Keratinocyte (primary cell): ENCODE results near the gene PLS3.

Source experiments
- EZH2 ChIP-seq: IDR thresholded peaks from one replicate; pipeline ENCODE4 v1.6.1; 2012; ENCODE audit warnings: inconsistent platforms, mild to moderate bottlenecking, low read length, moderate library complexity
- TF ChIP-seq, protein P1 (sequence below), 3 experiments: IDR thresholded peaks in 1 of 3; conservative IDR thresholded peaks in 1 of 3; optimal IDR thresholded peaks in 1 of 3; 2 replicates in 2 of 3; 3 replicates in 1 of 3; pipeline versions ENCODE3 to v1.5.1; 2011; ENCODE audit warnings: low read length in 3 of 3, mild to moderate bottlenecking in 3 of 3, moderate library complexity in 2 of 3, control low read depth in 1 of 3, inconsistent platforms in 1 of 3; ENCODE audit not compliant: insufficient read depth in 2 of 3; ENCODE audit errors: extremely low read depth in 1 of 3

- TF ChIP-seq, protein P1, sequence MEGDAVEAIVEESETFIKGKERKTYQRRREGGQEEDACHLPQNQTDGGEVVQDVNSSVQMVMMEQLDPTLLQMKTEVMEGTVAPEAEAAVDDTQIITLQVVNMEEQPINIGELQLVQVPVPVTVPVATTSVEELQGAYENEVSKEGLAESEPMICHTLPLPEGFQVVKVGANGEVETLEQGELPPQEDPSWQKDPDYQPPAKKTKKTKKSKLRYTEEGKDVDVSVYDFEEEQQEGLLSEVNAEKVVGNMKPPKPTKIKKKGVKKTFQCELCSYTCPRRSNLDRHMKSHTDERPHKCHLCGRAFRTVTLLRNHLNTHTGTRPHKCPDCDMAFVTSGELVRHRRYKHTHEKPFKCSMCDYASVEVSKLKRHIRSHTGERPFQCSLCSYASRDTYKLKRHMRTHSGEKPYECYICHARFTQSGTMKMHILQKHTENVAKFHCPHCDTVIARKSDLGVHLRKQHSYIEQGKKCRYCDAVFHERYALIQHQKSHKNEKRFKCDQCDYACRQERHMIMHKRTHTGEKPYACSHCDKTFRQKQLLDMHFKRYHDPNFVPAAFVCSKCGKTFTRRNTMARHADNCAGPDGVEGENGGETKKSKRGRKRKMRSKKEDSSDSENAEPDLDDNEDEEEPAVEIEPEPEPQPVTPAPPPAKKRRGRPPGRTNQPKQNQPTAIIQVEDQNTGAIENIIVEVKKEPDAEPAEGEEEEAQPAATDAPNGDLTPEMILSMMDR (optimal IDR thresholded peaks at IDR 0.05 in 1 of 3, IDR thresholded peaks at IDR 0.05 in 1 of 3, conservative IDR thresholded peaks at IDR 0.05 in 1 of 3; ENCODE audit: extremely low read depth in 1 of 3, insufficient read depth in 2 of 3, low read length in 3 of 3) = no peak
- no peak for TF ChIP-seq EZH2
Measured at GRCh38 chrX:115697806-115698205, 136.8 kb downstream of the PLS3 start.
